ENCODE data around the gene S100A9.
A peak's percentile ranks its signal among the peaks of the same experiment; 100 is the strongest.

S100A9 gene

GRCh38 chr1:153361480-153362109, 3.9 kb downstream of the S100A9 start:
- no peak for DNase-seq (ENCODE audit: low spot score)

GRCh38 chr1:153362187-153362775, 4.6 kb downstream of the S100A9 start:
- DNase-seq (ENCODE audit: low spot score) = no peak

GRCh38 chr1:153363641-153364040, 6.0 kb downstream of the S100A9 start:
- no peak for DNase-seq (ENCODE audit: low spot score)

GRCh38 chr1:153364156-153364555, 6.5 kb downstream of the S100A9 start:
- DNase-seq (ENCODE audit: low spot score) = no peak

- no peak for DNase-seq (ENCODE audit: low spot score)
These were observed 7.4 kb downstream of the S100A9 start for GRCh38 chr1:153364766-153365666.

- DNase-seq (ENCODE audit: low spot score) = no peak
These were observed 8.0 kb downstream of the S100A9 start for GRCh38 chr1:153365696-153366095.

GRCh38 chr1:153366261-153366660, 8.6 kb downstream of the S100A9 start:
- DNase-seq (ENCODE audit: low spot score) = no peak

GRCh38 chr1:153367090-153367489, 9.4 kb downstream of the S100A9 start:
- DNase-seq (ENCODE audit: low spot score) = no peak

- DNase-seq (ENCODE audit: low spot score) = no peak
These were observed 10.8 kb downstream of the S100A9 start for GRCh38 chr1:153368495-153368894.

- DNase-seq (ENCODE audit: low spot score) = no peak
These were observed 12.5 kb downstream of the S100A9 start for GRCh38 chr1:153370146-153370545.

- DNase-seq (ENCODE audit: low spot score) = no peak
These were observed 13.6 kb downstream of the S100A9 start for GRCh38 chr1:153371231-153371630.

- no peak for DNase-seq (ENCODE audit: low spot score)
These were observed 14.9 kb downstream of the S100A9 start for GRCh38 chr1:153372571-153372970.

- no peak for DNase-seq (ENCODE audit: low spot score)
These were observed 16.4 kb downstream of the S100A9 start for GRCh38 chr1:153374071-153374470.

- no peak for DNase-seq (ENCODE audit: low spot score)
These were observed 17.9 kb downstream of the S100A9 start, which contains the start of gene S100A12 for GRCh38 chr1:153375511-153375910. Gene S100A12 (minus strand): TSS chr1:153375621. CDS start chr1:153374592, 1,029 bp downstream.

GRCh38 chr1:153379591-153379990, 21.9 kb downstream of the S100A9 start:
- no peak for DNase-seq (ENCODE audit: low spot score)

- DNase-seq (ENCODE audit: low spot score) = no peak
These were observed 23.1 kb downstream of the S100A9 start for GRCh38 chr1:153380711-153381110.

GRCh38 chr1:153384958-153385580, 27.4 kb downstream of the S100A9 start:
- DNase-seq (ENCODE audit: low spot score) = no peak

- DNase-seq (ENCODE audit: low spot score) = peak; percentile 2
These were observed 28.8 kb downstream of the S100A9 start for GRCh38 chr1:153386500-153386901.

- no peak for DNase-seq (ENCODE audit: low spot score)
These were observed 29.3 kb downstream of the S100A9 start for GRCh38 chr1:153387001-153387400.

GRCh38 chr1:153387785-153388184, 30.1 kb downstream of the S100A9 start:
- no peak for DNase-seq (ENCODE audit: low spot score)

GRCh38 chr1:153389401-153389800, 31.7 kb downstream of the S100A9 start:
- DNase-seq (ENCODE audit: low spot score) = no peak

Measured in CD4-positive, alpha-beta T cell treated with Interleukin-15 for 4 hours (primary cell).